ENCODE measurements around the gene HSD11B1.

HSD11B1 gene

GRCh38 chr1:209727286-209727685 is 22.6 kb downstream of the HSD11B1 start:
- DNase-seq (ENCODE audit: low read depth): no peak

- no peak for DNase-seq (ENCODE audit: low read depth)
Observed at GRCh38 chr1:209727785-209728184, 23.1 kb downstream of the HSD11B1 start.

- DNase-seq (ENCODE audit: low read depth): no peak
Observed at GRCh38 chr1:209728466-209728865, 23.8 kb downstream of the HSD11B1 start.

- no peak for DNase-seq (ENCODE audit: low read depth)
Observed at GRCh38 chr1:209729436-209729835, 24.8 kb downstream of the HSD11B1 start.

- no peak for DNase-seq (ENCODE audit: low read depth)
Observed at GRCh38 chr1:209732725-209733124, 28.1 kb downstream of the HSD11B1 start.

- DNase-seq (ENCODE audit: low read depth): no peak
Observed at GRCh38 chr1:209733409-209734192, 29.0 kb downstream of the HSD11B1 start.

- DNase-seq (ENCODE audit: low read depth): no peak
Observed at GRCh38 chr1:209736490-209737117, 32.0 kb downstream of the HSD11B1 start.

- DNase-seq (ENCODE audit: low read depth): no peak
Observed at GRCh38 chr1:209737118-209737505, 32.5 kb downstream of the HSD11B1 start.

GRCh38 chr1:209738270-209738669 is 33.6 kb downstream of the HSD11B1 start:
- no peak for DNase-seq (ENCODE audit: low read depth)

- DNase-seq (ENCODE audit: low read depth): no peak
Observed at GRCh38 chr1:209741193-209741592, 36.5 kb downstream of the HSD11B1 start.

GRCh38 chr1:209741889-209742288 is 37.2 kb downstream of the HSD11B1 start:
- DNase-seq (ENCODE audit: low read depth): no peak

- DNase-seq (ENCODE audit: low read depth): no peak
Observed at GRCh38 chr1:209742409-209743144, 37.9 kb downstream of the HSD11B1 start.

GRCh38 chr1:209743145-209743482 is 38.5 kb downstream of the HSD11B1 start:
- no peak for DNase-seq (ENCODE audit: low read depth)

GRCh38 chr1:209746451-209747165 is 42.0 kb downstream of the HSD11B1 start:
- DNase-seq (ENCODE audit: low read depth): no peak

GRCh38 chr1:209747580-209748262 is 43.1 kb downstream of the HSD11B1 start:
- DNase-seq (ENCODE audit: low read depth): peak; percentile 79

GRCh38 chr1:209748620-209749019 is 44.0 kb downstream of the HSD11B1 start:
- no peak for DNase-seq (ENCODE audit: low read depth)

GRCh38 chr1:209749205-209749604 is 44.6 kb downstream of the HSD11B1 start:
- DNase-seq (ENCODE audit: low read depth): no peak

- DNase-seq (ENCODE audit: low read depth): no peak
Observed at GRCh38 chr1:209749670-209750323, 45.2 kb downstream of the HSD11B1 start.

- no peak for DNase-seq (ENCODE audit: low read depth)
Observed at GRCh38 chr1:209751627-209752231, 47.1 kb downstream of the HSD11B1 start.

- no peak for DNase-seq (ENCODE audit: low read depth)
Observed at GRCh38 chr1:209752890-209753289, 48.2 kb downstream of the HSD11B1 start.

GRCh38 chr1:209755256-209755655 is 50.6 kb downstream of the HSD11B1 start:
- no peak for DNase-seq (ENCODE audit: low read depth)
